AML-193 (cell line): ENCODE data around the gene SEC22A.
"Not testable (repeated sequence)": the region's sequence is repeated elsewhere in the genome, so short reads cannot be mapped to it uniquely, and the experiment has no call there.

Experiments used
- DNase-seq, 2 experiments: peaks; one replicate each; lab custom pipeline; 2025; lab: John Stamatoyannopoulos, UW

SEC22A gene

DNA sequence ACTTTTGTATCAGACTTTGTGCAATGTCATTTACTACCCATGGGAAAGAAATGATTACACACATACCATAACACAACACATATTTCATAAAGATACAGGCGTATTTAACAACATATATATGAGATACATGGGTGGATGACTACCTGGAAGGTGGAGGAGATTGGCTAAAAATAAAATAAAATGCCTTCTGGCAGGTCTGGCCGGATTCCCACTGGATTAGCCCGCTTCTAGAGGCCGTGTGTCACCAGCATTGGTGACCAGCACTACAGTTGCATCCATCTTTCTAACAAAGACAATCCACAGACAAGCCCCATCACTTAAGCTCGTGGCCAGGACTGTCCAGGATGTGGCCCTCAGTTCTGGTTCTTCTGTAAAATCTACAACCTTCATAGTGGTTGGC lies 21.0 kb upstream of the SEC22A start:
- DNase-seq, result no peak

DNA sequence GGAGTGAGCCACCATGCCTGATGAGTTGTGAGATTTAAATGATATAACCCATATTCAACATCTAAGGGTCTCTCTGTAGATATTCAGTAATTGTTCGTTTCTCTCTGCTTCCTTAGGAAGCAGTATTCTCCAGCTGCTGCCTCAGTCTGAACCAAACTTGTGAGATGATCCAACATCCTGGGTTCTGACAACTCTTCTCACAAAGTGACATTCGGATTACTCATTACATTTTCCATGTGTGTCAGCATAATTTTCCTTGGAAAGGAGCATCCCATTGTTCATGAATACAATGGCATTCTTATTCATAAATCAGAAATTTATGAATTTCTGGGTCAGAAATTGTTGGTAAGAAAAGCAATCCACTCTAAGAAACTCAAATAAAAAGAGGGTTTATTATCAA lies 15.0 kb upstream of the SEC22A start:
- no peak for DNase-seq

DNA sequence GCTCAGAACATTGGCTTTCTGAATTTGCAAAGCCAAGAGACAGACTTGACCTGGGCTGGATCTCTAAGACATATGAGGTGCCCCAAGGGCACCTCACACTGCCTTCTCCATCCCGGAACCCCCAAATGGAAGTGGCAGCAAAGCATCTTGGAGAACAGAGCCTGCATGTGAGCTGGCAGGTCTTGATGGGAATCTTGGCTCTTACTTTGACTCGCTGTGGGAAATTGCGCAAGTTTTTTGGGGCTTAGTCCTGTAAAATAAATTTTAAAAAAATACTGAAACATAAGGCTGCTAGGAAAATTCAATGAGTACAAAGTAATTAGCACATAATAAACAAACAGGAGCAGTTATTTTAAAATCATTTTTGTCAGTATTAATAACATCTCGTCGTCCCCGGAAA lies 13.7 kb upstream of the SEC22A start:
- no peak for DNase-seq

- peak in 1 of 2 experiments; percentile 33 for DNase-seq
Measured at GRCh38 chr3:123193448-123194101, 8.2 kb upstream of the SEC22A start.

GRCh38 chr3:123194552-123194951 lies 7.2 kb upstream of the SEC22A start:
- no peak for DNase-seq

- no peak for DNase-seq
Measured at GRCh38 chr3:123198372-123198771, 3.4 kb upstream of the SEC22A start.

GRCh38 chr3:123201223-123201556 lies 553 bp upstream of the SEC22A start:
- DNase-seq, result no peak

GRCh38 chr3:123202451-123202850 lies 708 bp downstream of the SEC22A start:
- no peak for DNase-seq

- no peak for DNase-seq
Measured at GRCh38 chr3:123218990-123219389, 17.2 kb downstream of the SEC22A start.

DNA sequence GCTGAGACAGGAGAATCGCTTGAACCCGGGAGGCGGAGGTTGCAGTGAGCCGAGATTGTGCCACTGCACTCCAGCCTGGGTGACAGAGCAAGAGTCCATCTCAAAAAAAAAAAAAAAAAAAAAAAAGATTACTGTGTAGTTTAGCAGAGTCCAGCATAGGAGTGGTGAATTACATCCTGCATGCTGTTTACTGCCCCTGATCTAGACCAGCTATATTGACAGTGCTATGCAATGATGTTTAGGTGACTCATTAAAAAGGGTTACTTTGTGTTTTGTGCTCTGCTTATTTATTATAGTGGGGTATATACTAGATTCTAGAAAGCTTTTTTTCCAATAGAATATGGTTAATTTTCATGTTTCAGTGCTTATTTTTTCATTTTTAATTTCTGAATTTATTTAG lies 19.6 kb downstream of the SEC22A start:
- not testable (repeated sequence) for DNase-seq

GRCh38 chr3:123225016-123225415 lies 23.3 kb downstream of the SEC22A start:
- no peak for DNase-seq

GRCh38 chr3:123226549-123226948 lies 24.8 kb downstream of the SEC22A start:
- no peak for DNase-seq

GRCh38 chr3:123229145-123229544 lies 27.4 kb downstream of the SEC22A start:
- DNase-seq, result no peak

DNA sequence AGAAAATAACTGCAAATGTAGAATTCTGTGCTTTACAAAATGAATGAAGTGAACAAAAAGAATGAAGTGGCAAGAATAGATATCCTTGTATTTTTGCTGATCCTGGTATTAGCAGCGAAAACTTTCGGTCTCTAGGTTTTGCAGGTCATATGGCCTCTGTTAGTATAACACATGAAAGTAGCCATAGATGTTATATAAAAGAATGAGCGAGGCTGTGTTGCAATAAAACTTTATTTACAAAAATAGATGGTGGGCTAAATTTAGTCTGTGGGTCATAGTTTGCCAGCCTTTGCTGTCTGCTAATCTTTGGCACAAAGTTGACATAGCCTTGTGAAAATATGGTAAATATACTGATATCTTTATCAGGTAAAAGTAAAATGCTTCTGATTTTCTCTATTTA lies 35.2 kb downstream of the SEC22A start:
- no peak for DNase-seq

DNA sequence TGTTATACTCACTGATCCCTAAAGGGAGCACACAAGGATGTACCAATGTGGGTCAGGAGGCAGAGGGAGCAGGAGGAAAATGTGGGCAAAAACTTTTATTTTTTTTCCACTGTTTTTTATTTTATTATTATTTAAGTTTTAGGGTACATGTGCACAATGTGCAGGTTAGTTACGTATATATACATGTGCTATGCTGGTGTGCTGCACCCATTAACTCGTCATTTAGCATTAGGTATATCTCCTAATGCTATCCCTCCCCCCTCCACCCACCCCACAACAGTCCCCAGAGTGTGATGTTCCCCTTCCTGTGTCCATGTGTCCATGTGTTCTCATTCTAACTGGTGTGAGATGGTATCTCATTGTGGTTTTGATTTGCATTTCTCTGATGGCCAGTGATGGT lies 37.4 kb downstream of the SEC22A start:
- DNase-seq, result not testable (repeated sequence)

DNA sequence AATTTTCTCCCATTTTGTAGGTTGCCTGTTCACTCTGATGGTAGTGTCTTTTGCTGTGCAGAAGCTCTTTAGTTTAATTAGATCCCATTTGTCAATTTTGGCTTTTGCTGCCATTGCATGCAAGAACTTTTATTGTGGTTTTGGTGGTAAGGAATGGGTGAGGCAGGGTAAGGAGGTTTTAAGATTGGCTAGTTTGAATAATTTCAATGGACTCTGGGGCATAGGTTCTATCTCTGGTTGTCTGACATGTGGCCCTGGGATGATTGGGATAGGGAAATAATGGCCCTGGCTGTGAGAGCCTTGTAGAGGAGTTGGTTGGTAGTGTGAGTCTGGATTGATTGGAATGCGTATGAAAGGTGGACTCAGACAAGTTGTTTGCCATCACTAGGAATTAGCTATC lies 38.0 kb downstream of the SEC22A start:
- DNase-seq, result no peak

DNA sequence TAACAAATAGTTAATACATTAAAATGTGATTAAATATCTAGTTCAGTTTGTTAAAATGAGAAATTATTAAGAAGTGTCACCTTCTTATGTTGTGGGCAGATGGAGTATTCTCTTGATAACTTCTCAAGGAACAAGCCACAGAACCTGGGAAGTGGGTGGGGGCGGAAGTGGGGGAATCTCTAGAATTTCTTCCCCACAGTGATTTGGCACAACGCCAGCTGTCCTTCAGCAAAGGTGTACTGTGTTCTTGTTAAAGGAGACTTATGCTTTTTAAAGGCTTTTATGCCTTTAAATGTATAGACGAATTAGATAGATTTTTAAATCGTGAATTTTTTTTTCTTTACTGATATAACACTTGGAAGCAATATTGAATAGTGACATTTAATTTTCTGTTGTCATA lies 42.4 kb downstream of the SEC22A start:
- no peak for DNase-seq

DNA sequence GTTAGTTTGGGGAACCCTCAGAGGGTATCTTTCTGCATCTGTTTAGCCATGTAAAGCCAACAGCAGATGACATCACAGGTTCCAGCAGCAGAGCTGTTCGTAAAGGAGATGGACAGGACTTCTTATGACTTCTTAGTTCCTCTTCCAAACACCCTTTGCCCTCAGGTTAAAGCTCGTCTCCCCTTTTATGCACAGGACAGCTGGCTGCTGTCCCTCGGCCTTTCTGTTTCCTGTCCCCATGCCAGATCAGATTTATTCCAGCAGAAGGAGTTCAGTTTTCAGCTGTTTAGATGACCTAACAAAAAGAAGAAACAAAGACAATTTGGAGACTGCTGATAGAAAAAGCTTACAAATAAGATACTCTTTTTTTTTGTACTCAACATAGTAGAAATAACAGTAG lies 45.1 kb downstream of the SEC22A start:
- no peak for DNase-seq

- DNase-seq, result no peak
Measured at GRCh38 chr3:123256256-123256655, 54.5 kb downstream of the SEC22A start.

DNA sequence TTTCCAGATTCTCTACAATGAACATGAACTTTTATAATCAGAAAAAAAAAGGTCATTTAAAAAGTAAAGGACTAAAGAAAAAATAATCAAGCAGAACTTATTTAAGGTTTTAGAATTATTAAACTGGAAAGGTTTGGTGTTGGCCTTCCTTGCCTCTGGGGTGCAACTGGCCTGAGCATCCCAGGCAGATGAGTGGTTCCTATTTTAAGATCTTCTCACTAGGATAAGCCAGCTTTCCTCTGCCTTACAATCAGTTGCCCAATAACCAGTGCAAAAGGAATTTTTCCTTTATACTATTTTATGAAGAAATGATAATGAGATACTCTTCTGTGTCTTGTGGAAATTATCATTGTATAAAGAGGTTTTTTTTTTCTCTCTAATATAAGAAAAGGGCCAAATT lies 56.6 kb downstream of the SEC22A start:
- no peak for DNase-seq

DNA sequence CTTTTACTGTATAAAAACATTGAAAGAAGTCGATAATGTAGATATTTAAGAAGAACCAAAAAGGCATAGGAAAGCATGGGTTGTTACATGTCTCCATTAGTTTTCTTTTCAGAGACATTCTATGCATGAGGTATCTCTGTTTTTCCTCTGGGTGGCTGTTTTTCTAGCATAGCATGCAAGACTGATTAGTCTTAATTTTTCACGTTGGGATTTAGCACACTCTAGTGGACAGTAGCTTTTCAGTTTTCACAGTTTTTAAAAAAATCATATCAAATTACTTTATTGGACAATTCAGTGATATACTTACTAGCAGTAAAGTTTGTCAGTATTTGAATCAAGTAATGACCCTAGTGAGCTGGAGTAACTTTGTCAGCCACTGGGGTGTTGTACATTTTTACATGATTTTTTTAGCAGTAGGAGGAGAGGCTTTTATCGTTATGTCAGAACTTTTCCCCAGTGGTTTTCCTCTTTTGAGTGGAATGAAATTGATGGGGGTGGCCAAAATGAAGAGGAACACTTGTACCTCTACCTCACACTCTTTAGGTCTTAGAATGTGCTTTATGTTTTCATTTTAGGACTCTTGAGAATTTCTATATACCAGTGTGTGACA lies 57.2 kb downstream of the SEC22A start:
- peak; percentile 88 for DNase-seq

DNA sequence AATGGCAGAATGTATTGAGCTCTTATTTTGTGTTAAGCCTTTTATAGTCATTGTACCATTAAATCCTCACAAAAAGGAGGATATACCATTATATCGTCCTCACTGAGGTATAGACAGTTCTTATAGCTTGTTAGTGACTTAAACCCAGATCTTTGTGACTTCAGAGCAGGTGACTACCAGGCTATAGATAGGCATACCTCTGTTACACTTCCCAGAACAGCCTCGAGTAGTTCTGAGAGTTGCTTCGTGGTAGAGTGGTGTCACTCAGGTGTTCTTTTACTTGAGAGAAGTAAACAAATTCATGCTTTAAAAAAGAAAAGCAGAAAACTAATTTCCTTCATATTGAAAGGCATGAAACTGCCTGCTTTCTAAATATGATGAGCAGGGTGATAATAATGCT lies 59.9 kb downstream of the SEC22A start:
- no peak for DNase-seq

DNA sequence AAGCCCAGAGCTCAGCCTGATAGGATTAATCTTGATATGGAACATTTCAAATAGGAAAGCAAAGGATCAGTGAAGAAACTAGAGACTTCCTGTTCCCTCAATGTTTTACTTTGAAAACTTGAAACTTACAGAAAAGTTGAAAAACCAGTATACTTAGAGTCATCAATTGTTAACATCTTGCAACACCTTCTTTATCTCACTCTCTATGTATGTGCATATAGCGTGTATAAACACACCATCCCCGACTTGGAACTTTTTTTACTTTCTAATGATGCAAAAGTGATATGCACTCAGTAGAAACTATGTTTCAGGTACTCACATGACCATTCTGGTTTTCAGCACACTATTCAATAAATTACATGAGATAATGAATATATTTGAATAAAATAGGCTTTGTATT lies 60.5 kb downstream of the SEC22A start:
- no peak for DNase-seq

DNA sequence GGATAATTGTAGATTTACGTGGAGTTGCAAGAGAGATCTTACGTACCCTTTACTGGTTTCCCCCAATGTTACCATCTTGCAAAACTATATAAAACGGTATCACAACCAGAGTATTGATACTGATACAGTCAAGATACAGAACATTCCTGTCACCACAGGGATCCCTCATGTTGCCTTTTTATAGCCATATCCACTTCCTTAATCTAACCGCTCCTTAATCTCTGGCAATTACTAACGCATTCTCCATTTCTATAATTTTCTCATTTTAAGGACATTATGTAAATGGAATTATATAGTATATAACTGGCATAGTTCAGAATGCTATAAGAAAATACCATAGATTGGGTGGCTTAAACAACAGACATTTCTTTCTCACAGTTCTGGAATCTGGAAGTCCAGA lies 61.1 kb downstream of the SEC22A start:
- DNase-seq, result no peak
